Activated CD8-positive, alpha-beta T cell treated with anti-CD3 and anti-CD28 coated beads, Interleukin-2, amount 10 ng/mL, durations not matched to agents 7 days and 5 days (primary cell): ENCODE results near the gene RAB11FIP4. TPM values are rescaled to one million over a fixed set of nuclear protein-coding genes. Genes with fewer than 3 reads are reported as not detected.

Experiments used
- ATAC-seq: fragments of 150-1000 bp; cut with Tn5 transposase; one replicate; pipeline ENCODE4 v1.10.0; 2021; ENCODE audit warnings: moderate library complexity
- CTCF ChIA-PET: fragments of 350-600 bp; sonication (Branson Sonifier 250); formaldehyde crosslinking; loops from one replicate; lab custom pipeline; 2021; ENCODE audit warnings: antibody characterized with exemption; lab: Charles Lee
- POLR2A ChIA-PET: fragments of 350-600 bp; sonication (Branson Sonifier 250); formaldehyde crosslinking; loops from one replicate; lab custom pipeline; 2021; ENCODE audit warnings: antibody characterized with exemption; lab: Charles Lee
- DNase-seq: peaks from one replicate; pipeline ENCODE4 v3.0.0-alpha.2; 2020
- H3K27ac Mint-ChIP-seq: one replicate; pipeline ENCODE4 v1.8.0; 2021; ENCODE audit warnings: mild to moderate bottlenecking, mixed read lengths
- H3K27me3 Mint-ChIP-seq: one replicate; pipeline ENCODE4 v1.8.0; 2021; ENCODE audit warnings: low read depth, mixed read lengths
- H3K36me3 Mint-ChIP-seq: one replicate; pipeline ENCODE4 v1.8.0; 2021; ENCODE audit warnings: low read depth, mixed read lengths
- H3K4me1 Mint-ChIP-seq: one replicate; pipeline ENCODE4 v1.8.0; 2021; ENCODE audit warnings: low read depth, mixed read lengths
- H3K4me3 Mint-ChIP-seq: one replicate; pipeline ENCODE4 v1.8.0; 2021; ENCODE audit warnings: mild to moderate bottlenecking, mixed read lengths
- H3K9me3 Mint-ChIP-seq: one replicate; pipeline ENCODE4 v1.8.0; 2022; ENCODE audit warnings: mixed read lengths; ENCODE audit not compliant: insufficient read depth
- total RNA-seq, 2 experiments: library from RNA; stranded (reverse); gene quantifications; one replicate each; pipeline ENCODE4 v1.2.3, GENCODE V29; 2021

RAB11FIP4 gene
- total RNA-seq, 2 experiments from 2014 or later: 36.0 to 38.0 TPM

DNA sequence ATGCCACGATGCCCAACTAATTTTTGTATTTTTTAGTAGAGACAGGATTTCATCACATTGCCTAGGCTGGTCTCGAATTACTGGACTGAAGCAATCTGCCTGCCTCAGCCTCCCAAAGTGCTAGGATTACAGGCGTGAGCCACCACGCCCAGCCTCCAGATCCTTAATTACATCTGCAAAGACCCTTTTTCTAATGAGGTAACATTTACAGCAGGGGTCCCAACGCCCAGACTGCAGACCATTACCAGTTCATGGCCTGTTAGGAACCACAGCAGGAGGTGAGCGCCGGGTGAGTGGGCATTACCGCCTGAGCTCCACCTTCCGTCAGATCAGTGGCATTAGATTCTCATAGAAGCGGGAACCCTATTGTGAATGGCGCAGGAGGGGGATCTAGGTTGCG lies 4.0 kb upstream of the RAB11FIP4 start:
- POLR2A ChIA-PET: no interaction called here
- DNase-seq (no peak), ATAC-seq (no peak)
- no peaks in the 10 kb centered on the region for H3K36me3 Mint-ChIP-seq
- no peak overlapping the region for H3K4me3 Mint-ChIP-seq
- no peak overlapping the region for H3K27ac Mint-ChIP-seq
- peaks cover 28% of the 10 kb centered on the region for H3K27me3 Mint-ChIP-seq
- CTCF ChIA-PET: no interaction called here
- H3K9me3 Mint-ChIP-seq: no peaks in the 10 kb centered on the region
- peaks cover 7% of the 10 kb centered on the region for H3K4me1 Mint-ChIP-seq

DNA sequence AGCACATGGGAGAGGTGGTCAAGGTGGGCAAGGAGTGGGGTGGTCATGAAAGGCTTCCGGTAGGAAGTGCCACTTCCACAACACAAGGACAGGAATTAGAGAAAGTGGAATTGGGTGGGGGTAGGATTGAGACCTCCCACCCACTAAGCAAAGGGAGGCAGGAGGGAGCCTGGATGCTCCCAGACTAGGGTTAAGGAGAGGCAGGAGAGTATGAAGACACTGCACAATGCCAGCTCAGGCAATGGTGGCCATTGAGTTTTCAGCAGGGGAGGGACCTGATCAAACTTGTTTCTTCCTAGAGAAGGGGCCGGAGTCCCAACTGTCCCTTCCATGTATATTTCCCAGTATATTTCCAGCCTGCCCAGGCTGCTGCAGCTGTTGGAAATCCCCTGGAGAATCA lies 3.1 kb upstream of the RAB11FIP4 start:
- ATAC-seq: no peak
- ChIA-PET POLR2A (no interaction called here), CTCF (interaction anchor here (1.7 to 3.2 kb wide), 4 partner anchors 34 to 136 kb away, joined by 4 to 23 read pairs (median 8); no protein-coding TSS in a partner anchor)
- no peak for DNase-seq
- no peak overlapping the region for H3K27ac Mint-ChIP-seq
- H3K4me1 Mint-ChIP-seq: peaks cover 9% of the 10 kb centered on the region
- H3K27me3 Mint-ChIP-seq: peaks cover 37% of the 10 kb centered on the region
- no peak overlapping the region for H3K4me3 Mint-ChIP-seq
- no peaks in the 10 kb centered on the region for H3K36me3 Mint-ChIP-seq
- H3K9me3 Mint-ChIP-seq: no peaks in the 10 kb centered on the region

DNA sequence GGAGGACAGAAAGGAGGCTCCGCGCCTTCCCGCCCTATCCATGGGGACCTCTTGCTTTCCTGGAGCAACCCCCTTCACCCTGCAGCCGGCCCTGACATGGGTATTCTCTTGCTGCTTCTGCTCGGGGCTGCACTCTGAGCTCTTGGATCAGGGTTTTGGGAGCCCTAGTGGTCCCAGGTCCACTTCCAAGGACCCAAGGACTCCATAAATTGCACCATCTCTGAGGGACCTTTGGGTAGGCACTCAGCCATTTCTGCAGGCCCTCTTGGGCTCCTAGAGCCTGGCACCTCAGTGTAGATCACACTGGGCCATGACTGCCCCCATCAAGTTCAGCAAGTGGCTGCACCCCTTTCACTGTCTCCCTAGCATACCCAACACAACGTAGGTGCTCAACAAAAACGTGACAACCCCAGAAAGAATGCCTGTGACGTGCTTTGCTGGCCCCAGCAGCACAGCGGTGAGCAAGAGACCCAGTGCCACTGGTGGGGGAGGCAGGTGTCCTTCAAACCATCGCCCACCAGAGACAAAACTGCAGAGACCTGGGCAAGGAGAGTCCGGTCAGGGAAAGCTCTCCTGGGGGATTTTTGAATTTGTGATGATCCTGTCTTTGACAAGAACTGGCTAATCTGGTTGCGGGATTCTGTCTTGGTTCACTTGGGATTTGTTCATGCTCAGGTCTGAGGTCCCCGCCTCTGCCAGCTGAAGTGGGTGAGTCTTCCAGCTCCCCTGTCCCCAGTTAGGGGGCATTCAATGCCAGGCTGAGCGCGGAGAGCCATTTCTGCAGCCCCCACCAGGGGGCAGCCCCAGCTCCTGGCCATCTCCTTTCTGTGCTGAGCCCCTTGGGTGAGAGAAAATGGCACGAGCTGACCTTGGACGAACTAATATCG lies 2.5 kb upstream of the RAB11FIP4 start:
- DNase-seq (peak; percentile 54), ATAC-seq (peak; percentile 43)
- H3K27me3 Mint-ChIP-seq: peaks cover 42% of the 10 kb centered on the region
- no peak overlapping the region for H3K27ac Mint-ChIP-seq
- ChIA-PET POLR2A (no interaction called here), CTCF (interaction anchor here (0.7 to 3.2 kb wide), 24 partner anchors 9 to 454 kb away, joined by 3 to 23 read pairs (median 4); no protein-coding TSS in a partner anchor)
- no peak overlapping the region for H3K4me3 Mint-ChIP-seq
- no peaks in the 10 kb centered on the region for H3K36me3 Mint-ChIP-seq
- no peaks in the 10 kb centered on the region for H3K9me3 Mint-ChIP-seq
- peaks cover 9% of the 10 kb centered on the region for H3K4me1 Mint-ChIP-seq

DNA sequence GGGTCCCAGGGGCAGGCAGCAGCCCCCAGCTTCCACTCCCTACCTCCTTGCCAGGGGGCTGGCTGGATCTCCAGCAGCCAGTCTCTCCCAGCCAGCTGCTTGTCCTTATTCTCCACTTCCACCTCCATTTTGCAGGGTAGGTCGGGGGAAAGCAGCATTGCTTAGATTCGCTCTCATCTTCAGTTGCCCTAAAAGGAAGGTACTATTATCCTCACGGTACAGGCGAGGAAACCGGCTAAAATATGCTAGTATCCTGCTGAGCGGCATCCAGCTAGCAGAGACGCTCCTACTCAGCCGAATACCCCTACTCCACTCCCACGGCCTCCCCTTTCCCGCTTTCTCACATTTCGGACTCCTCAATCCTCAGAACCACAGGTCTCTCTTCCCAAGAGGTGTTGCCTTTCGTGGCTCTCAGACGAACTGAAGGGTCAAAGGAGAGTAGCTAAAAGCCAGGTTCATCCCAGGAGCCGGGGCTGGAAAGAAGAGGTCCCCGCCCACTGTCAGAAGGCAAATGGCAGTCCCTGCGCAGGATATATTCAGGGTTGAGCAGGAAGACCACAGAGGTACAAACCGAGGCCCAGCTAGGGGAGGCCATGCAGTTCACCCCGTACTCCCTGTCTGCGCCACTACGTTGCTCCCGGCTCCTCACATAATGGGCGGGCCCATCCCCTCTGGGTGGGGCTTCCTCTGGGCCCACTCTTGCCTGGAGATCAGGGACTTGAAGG lies 1.7 kb upstream of the RAB11FIP4 start:
- Mint-ChIP-seq H3K36me3 (no peaks in the 10 kb centered on the region), H3K4me3 (no peak overlapping the region), H3K4me1 (peaks cover 9% of the 10 kb centered on the region), H3K27ac (no peak overlapping the region), H3K27me3 (peaks cover 49% of the 10 kb centered on the region), H3K9me3 (no peaks in the 10 kb centered on the region)
- ATAC-seq (no peak), DNase-seq (no peak)
- ChIA-PET POLR2A (no interaction called here), CTCF (interaction anchor here (0.7 to 3.2 kb wide), 24 partner anchors 10 to 453 kb away, joined by 3 to 23 read pairs (median 4); no protein-coding TSS in a partner anchor)

DNA sequence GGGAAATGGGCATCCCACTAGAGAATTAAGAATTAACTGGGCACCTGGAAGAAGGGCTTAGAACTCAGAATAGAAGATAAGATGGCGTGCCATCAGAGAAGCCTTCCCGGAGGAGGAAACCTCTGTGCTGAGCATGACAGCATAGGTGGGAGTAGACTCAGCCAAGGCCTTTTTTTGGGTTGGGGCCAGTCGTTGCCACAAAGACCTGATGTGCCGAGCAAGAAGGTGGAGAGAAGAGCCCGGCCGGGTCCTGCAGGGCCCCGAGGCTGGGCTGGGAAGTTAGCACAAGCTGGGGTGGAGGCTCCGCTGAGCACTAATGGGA lies 1.1 kb upstream of the RAB11FIP4 start:
- no peak for DNase-seq
- H3K4me1 Mint-ChIP-seq: peaks cover 9% of the 10 kb centered on the region
- no peaks in the 10 kb centered on the region for H3K36me3 Mint-ChIP-seq
- H3K27me3 Mint-ChIP-seq: peaks cover 52% of the 10 kb centered on the region
- ATAC-seq: no peak
- ChIA-PET CTCF (interaction anchor here (1.9 to 3.2 kb wide), 4 partner anchors 119 to 452 kb away, joined by 9 to 23 read pairs (median 11); no protein-coding TSS in a partner anchor), POLR2A (no interaction called here)
- H3K27ac Mint-ChIP-seq: no peak overlapping the region
- peak overlapping the region; percentile 37 for H3K4me3 Mint-ChIP-seq
- no peaks in the 10 kb centered on the region for H3K9me3 Mint-ChIP-seq

DNA sequence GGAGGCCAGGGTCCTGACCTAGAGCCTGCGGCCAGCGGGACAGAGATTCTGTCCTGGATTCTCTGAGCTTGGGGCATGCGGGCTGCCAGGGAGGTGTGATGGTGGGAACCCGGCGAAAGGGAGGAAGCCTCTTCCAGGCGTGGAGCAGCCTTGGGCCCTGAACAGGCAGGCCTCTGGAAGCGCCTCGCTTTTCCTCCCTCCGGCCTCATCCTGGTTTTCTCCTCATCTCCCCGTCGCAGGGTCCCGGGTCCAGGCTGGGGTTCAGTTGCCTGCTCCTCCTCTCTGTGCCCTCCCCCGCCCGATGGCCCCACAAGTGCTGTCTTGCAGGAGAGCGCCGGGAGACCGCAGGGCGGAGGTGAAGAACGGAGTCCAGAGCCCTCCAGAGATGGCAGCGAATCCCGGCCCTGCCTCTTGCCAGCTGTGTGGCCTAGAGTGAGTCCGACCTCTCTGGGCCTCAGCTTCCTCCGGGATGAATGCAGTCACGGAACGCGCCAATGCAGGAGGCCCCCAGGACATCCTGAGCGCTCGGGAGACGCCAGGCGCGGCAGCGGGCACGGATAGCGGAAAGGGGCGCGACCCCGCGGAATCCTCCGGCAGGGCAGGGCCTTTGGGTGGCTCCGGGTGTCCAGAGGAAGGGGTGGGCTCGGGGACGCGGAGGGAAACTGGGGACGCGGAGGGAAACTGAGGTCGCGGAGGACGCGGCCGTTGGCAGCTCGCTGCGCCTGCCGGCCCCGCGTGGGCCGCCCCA lies 553 bp upstream of the RAB11FIP4 start:
- Mint-ChIP-seq H3K4me3 (peak overlapping the region; percentile 51), H3K4me1 (peaks cover 9% of the 10 kb centered on the region), H3K36me3 (no peaks in the 10 kb centered on the region), H3K27me3 (peaks cover 54% of the 10 kb centered on the region), H3K9me3 (no peaks in the 10 kb centered on the region), H3K27ac (no peak overlapping the region)
- ATAC-seq (peak; percentile 11), DNase-seq (no peak)
- POLR2A ChIA-PET: no interaction called here
- CTCF ChIA-PET: interaction anchor here (2.3 to 3.2 kb wide), 3 partner anchors 134 to 452 kb away, joined by 9 to 23 read pairs (median 13); no protein-coding TSS in a partner anchor

DNA sequence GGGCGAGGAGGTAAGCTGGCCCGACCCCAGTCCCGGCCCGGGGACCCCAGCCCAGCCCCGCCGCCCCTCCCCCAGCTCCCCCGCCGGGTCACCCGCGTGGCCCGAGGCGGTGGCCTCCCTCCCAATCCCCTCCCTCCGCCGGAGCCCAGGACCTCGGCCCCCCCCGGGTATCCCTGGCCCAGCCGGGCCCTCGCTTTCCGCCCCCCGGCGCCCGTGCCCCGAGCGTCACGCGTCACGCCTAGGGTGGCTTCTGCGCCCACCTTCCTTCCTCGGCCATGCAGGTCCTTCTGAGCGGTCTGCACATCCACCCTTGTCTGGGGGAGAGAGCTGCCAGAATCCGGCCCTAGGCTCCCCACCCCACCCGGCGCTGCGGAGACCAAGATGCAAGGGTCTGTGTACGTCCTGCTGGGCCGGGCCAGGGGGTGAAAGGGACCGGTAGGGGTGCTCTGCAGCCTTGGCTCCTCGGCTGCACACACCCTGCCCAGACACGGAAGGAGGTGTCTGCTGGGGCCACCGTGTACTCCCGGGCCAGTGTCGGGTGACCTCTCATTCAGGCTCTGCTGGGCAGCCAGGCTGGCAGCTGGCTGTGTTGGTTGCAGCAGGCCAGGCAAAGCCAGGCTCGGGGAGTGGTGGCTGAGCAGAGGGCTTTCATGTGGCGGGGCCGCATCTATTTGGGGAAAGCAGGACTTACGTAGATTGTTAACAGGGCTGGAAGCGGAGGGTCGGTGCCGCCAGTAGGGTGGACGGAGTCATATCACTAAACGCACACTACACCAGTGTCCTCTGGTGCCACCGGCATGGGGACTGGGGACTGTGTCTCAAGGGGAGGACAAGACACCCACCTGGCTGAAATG lies 754 bp downstream of the RAB11FIP4 start:
- Mint-ChIP-seq H3K4me1 (peaks cover 9% of the 10 kb centered on the region), H3K36me3 (no peaks in the 10 kb centered on the region), H3K4me3 (peak overlapping the region; percentile 47), H3K27ac (no peak overlapping the region), H3K9me3 (no peaks in the 10 kb centered on the region), H3K27me3 (peaks cover 54% of the 10 kb centered on the region)
- ATAC-seq: no peak
- POLR2A ChIA-PET: no interaction called here
- no peak for DNase-seq
- CTCF ChIA-PET: no interaction called here

DNA sequence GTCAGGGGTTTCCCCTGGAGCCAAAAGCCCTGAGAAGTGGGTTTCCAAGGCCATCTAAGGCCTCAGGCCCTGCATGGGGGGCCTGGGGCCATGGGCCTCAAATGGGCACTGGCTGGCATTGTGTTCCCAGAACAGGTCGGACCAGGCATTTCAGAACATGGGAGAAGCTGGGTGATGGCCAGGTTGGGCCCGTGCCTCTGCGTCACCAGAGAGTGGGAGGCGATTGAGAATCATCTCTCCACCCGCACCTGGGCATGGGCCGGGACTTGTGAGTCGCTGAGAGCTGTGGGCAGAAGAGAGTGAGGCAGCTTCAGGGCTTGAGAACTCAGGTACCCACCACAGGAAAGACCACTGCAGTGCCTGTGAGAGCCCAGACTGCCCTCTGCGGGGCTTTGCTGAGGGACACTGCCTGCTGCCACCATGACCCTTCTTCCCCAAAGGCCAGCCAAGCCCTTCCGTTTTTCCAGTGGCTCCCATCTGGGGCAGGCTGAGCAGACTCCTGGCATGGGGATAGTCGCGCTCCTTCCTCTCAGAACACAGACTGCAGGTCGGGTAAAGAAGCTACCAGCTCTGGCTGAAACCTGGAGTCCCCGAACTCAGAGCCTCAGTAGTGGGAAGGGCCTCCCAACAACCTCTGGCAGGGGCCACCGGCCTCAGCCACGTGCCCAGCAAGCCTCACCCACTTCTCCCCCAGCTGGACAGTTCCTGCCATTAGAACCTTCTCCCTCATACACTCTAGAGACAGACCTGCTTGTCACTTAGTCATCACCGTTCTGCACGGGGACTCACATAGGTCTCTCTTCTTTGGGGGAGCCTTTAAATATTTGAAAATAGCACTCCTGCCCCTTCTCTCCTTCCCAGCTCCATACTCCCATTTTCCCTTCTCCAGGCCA lies 1.6 kb downstream of the RAB11FIP4 start:
- peaks cover 57% of the 10 kb centered on the region for H3K27me3 Mint-ChIP-seq
- ChIA-PET POLR2A (no interaction called here), CTCF (no interaction called here)
- H3K36me3 Mint-ChIP-seq: no peaks in the 10 kb centered on the region
- H3K4me1 Mint-ChIP-seq: peaks cover 9% of the 10 kb centered on the region
- H3K4me3 Mint-ChIP-seq: no peak overlapping the region
- no peak overlapping the region for H3K27ac Mint-ChIP-seq
- H3K9me3 Mint-ChIP-seq: no peaks in the 10 kb centered on the region
- DNase-seq: no peak
- no peak for ATAC-seq

DNA sequence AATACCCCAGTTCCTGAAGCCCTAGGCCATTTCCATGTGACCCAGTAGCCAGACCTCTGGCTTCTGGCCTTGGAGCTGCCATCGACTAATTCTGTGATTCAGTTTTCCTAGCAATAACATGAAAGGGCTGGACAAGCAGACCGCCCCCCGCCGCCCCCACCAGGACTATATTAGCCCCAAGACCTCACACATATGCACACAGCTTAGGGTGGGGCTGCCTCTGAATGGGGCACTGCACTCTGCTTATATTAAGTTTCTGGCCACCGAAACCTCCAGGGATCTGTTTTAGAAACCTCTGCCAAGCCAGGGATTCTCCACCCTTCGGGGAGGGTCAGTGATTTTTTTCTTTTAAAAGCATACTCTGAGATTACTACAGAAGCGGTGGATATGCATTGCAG lies 2.3 kb downstream of the RAB11FIP4 start:
- Mint-ChIP-seq H3K27me3 (peaks cover 54% of the 10 kb centered on the region), H3K36me3 (no peaks in the 10 kb centered on the region), H3K27ac (no peak overlapping the region), H3K4me3 (no peak overlapping the region), H3K4me1 (peaks cover 9% of the 10 kb centered on the region), H3K9me3 (no peaks in the 10 kb centered on the region)
- ChIA-PET POLR2A (no interaction called here), CTCF (no interaction called here)
- DNase-seq (no peak), ATAC-seq (no peak)

DNA sequence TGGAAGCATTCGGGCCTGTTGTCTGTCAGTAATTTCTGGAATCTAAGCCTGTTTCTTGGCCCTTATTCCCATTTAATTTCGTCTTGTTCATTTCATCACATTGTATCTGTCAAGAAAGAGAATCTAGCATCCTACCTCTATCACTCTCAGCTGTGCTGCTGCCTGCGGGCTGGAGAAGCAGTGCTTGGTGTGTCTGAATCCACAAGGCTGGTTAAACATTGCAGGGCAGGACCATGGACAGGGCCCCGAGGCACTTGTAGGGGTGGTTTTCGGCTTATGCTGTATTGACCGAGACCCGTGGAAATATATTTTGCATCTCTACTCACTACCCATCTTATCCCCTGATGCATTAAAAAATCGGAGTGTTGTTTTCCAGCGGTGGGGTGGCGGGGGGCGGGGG lies 3.1 kb downstream of the RAB11FIP4 start:
- POLR2A ChIA-PET: no interaction called here
- no peak for ATAC-seq
- no peaks in the 10 kb centered on the region for H3K9me3 Mint-ChIP-seq
- no peak overlapping the region for H3K27ac Mint-ChIP-seq
- peak; percentile 77 for DNase-seq
- peaks cover 49% of the 10 kb centered on the region for H3K27me3 Mint-ChIP-seq
- H3K4me1 Mint-ChIP-seq: peaks cover 9% of the 10 kb centered on the region
- no peaks in the 10 kb centered on the region for H3K36me3 Mint-ChIP-seq
- CTCF ChIA-PET: no interaction called here
- no peak overlapping the region for H3K4me3 Mint-ChIP-seq
